Thoracic aorta (tissue), 2 donors: ENCODE results near the gene GSC. TPM values are rescaled to one million over a fixed set of nuclear protein-coding genes. Genes with fewer than 3 reads are reported as not detected.

ENCODE experiments used
- ATAC-seq: fragments of 150-250 bp; one replicate; pipeline ENCODE4 v1.8.0; 2017; ENCODE audit warnings: low read depth; ENCODE audit not compliant: insufficient number of reproducible peaks, low FRiP score
- DNase-seq: peaks from one replicate; pipeline ENCODE4 v3.0.0-alpha.2; 2020; ENCODE audit warnings: low spot score
- H3K27ac ChIP-seq, 2 donors: fragments of 200-600 bp; sonication (generic); 1 replicate in 1 of 2; 2 replicates in 1 of 2; pipeline ENCODE4 v1.5.1; 2016; ENCODE audit warnings: mild to moderate bottlenecking in 2 of 2, moderate library complexity in 2 of 2
- H3K27me3 ChIP-seq: fragments of 200-600 bp; sonication (generic); replicated peaks from 2 replicates; pipeline ENCODE4 v1.6.0; 2016; ENCODE audit warnings: mild to moderate bottlenecking; ENCODE audit not compliant: insufficient read depth
- H3K36me3 ChIP-seq: fragments of 200-600 bp; sonication (generic); one replicate; pipeline ENCODE4 v1.5.1; 2016
- H3K4me1 ChIP-seq, 2 donors: fragments of 200-600 bp; sonication (generic); 1 replicate in 1 of 2; 2 replicates in 1 of 2; pipeline versions ENCODE4 v1.5.1 to v1.6.0; 2016; ENCODE audit warnings: low read depth in 2 of 2, mild to moderate bottlenecking in 1 of 2; ENCODE audit not compliant: control insufficient read depth in 1 of 2
- H3K4me3 ChIP-seq: fragments of 200-600 bp; sonication (generic); 2 replicates; pipeline ENCODE4 v1.5.1; 2016; ENCODE audit warnings: mild to moderate bottlenecking
- H3K9me3 ChIP-seq: fragments of 200-600 bp; sonication (generic); 2 replicates; pipeline ENCODE4 v1.5.1; 2016
- CTCF ChIP-seq: fragments of 200-600 bp; sonication (generic); IDR thresholded peaks from one replicate; pipeline ENCODE4 v1.5.1; 2019; ENCODE audit warnings: antibody characterized with exemption
- total RNA-seq, 2 donors: library from RNA; depleted of rRNA; stranded (reverse); fragments of >200 nt; gene quantifications; one replicate each; pipeline versions ENCODE4 v1.1.0 to v1.2.3, GENCODE V29; 2016

The GSC gene
- total RNA-seq, 2 donors from 2014 or later: 2.1 TPM; not detected in 1

DNA sequence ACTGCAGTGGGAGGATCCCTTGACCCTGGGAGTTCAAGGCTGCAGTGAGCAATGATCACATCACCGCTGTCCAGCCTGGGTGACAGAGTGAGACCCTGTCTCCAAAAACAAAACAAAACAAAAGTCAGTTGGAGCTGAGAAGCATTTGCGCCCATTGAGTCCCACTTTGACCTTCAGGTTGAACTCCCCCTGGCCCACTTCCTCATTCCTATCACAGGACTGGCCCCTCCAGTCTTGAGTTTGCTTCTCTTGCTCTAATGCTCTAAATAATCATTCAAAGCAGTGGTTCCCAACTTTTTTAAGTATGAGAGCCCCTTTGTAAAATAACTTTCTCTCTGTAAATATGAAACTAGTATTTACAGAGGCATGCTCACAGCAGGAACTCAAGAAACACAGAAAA is 28.0 kb upstream of the GSC start:
- H3K27me3 ChIP-seq: no peaks in the 10 kb centered on the region

DNA sequence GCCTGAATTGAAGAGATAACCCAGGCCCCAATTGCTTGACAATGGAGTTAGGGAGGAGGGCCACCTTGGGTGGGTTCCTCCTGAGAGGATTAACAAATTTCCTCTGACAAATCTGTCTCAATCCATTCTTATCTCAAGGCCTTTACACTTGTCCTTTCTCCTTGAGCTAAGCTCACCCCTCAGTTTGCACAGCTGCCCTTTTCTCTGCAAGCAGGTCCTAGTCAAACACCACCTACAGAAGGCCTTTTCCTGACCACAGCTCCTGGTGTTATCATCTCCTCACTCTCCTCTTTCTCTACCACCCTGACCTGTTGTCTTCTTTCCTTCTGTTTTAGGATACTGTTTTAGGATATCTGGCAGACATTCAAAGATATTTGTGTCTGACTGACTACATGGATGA is 26.4 kb upstream of the GSC start:
- no peak for DNase-seq
- H3K27me3 ChIP-seq: no peaks in the 10 kb centered on the region
- H3K36me3 ChIP-seq: no peaks in the 10 kb centered on the region
- H3K27ac ChIP-seq: no peak overlapping the region
- no peak for ATAC-seq
- no peaks in the 10 kb centered on the region for H3K9me3 ChIP-seq
- H3K4me1 ChIP-seq: no peaks in the 10 kb centered on the region
- no peak for TF ChIP-seq CTCF
- no peak overlapping the region for H3K4me3 ChIP-seq

More for the DNA sequence above, 28.0 kb upstream of the GSC start:
- TF ChIP-seq CTCF: no peak
- no peak overlapping the region for H3K4me3 ChIP-seq
- H3K27ac ChIP-seq: no peak overlapping the region
- H3K9me3 ChIP-seq: no peaks in the 10 kb centered on the region
- no peaks in the 10 kb centered on the region for H3K4me1 ChIP-seq
- DNase-seq: no peak
- ATAC-seq: no peak
- H3K36me3 ChIP-seq: no peaks in the 10 kb centered on the region

DNA sequence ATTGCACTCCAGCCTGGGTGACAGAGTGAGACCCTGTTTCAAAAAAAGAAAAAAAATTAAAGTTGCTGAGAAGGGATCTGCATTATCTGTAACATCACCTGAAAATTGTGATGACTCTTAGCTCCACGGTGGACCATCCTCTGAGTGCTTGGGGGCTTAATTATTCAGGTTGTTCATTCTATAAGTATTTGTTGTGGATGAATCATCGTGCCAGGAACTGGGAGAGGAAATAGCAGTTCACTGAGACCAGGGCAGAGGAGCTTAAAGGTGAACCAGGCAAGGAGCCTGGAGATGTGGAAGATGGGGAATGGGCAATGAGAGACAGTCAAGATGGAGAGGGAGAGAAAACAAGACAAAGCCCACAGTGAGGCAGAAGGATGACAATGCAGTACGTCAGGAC is 25.5 kb upstream of the GSC start:
- H3K9me3 ChIP-seq: no peaks in the 10 kb centered on the region
- DNase-seq: no peak
- no peak overlapping the region for H3K27ac ChIP-seq
- no peaks in the 10 kb centered on the region for H3K36me3 ChIP-seq
- no peaks in the 10 kb centered on the region for H3K27me3 ChIP-seq
- no peak for ATAC-seq
- no peaks in the 10 kb centered on the region for H3K4me1 ChIP-seq
- TF ChIP-seq CTCF: no peak
- H3K4me3 ChIP-seq: no peak overlapping the region

DNA sequence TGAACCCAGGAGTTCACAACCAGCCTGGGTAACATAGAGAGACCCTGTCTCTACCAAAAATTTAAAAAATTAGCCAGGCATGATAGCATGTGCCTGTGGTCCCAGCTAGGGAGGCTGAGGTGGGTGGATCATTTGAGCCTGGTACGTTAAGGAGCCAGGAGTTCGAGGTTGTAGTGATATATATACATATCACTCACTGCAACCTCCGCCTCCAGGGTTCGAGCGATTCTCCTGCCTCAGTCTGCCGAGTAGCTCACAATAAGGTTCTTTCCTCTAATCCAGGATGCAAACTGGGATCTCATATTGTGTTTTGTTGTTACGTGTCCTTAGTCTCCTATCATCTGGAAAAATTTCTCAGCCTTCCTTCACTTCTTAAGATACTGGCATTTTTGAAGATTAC is 24.0 kb upstream of the GSC start:
- ATAC-seq: no peak
- no peak for DNase-seq
- Histone ChIP-seq H3K9me3 (no peaks in the 10 kb centered on the region), H3K27me3 (no peaks in the 10 kb centered on the region), H3K4me1 (no peaks in the 10 kb centered on the region), H3K4me3 (no peak overlapping the region), H3K36me3 (no peaks in the 10 kb centered on the region), H3K27ac (no peak overlapping the region)
- TF ChIP-seq CTCF: no peak

GRCh38 chr14:94787655-94788054 is 17.7 kb upstream of the GSC start:
- H3K27ac ChIP-seq: no peak overlapping the region
- H3K36me3 ChIP-seq: no peaks in the 10 kb centered on the region
- H3K9me3 ChIP-seq: no peaks in the 10 kb centered on the region
- DNase-seq: no peak
- TF ChIP-seq CTCF: no peak
- no peaks in the 10 kb centered on the region for H3K4me1 ChIP-seq
- ATAC-seq: no peak
- no peaks in the 10 kb centered on the region for H3K27me3 ChIP-seq
- no peak overlapping the region for H3K4me3 ChIP-seq
